K562 (cell line): ENCODE data around the gene PSORS1C1. TPM values are rescaled to one million over a fixed set of nuclear protein-coding genes. Genes with fewer than 3 reads are reported as not detected.

Source experiments
- ATAC-seq: fragments of 200-7000 bp; cut with Tn5 transposase; 3 replicates; pipeline ENCODE4 v1.9.1; 2020; ENCODE audit warnings: moderate library complexity
- BruUV-seq: library from RNA; stranded (reverse); fragments of 400-500 nt; replicated peaks from 2 replicates; lab custom pipeline; 2021; lab: Mats Ljungman, UMichigan
- CTCF ChIA-PET: fragments of 300-600 bp; formaldehyde crosslinking; extraction: SDS; loops from one replicate; lab custom pipeline; 2021; ENCODE audit warnings: low intra/inter-chr PET ratio; lab: Yijun Ruan, JAX
- POLR2A ChIA-PET: fragments of 300-600, 350-650 bp; sonication (Branson Sonifier 250); formaldehyde crosslinking; extraction: SDS; loops from one replicate; lab custom pipeline; 2021; ENCODE audit warnings: antibody characterized with exemption, inconsistent platforms; lab: Yijun Ruan, JAX
- DNase-seq, 4 experiments: peaks; one replicate each; pipeline versions ENCODE4 v3.0.0 to v3.0.0-alpha.2; 2011 to 2018; ENCODE audit warnings: low spot score in 3 of 4, mixed read lengths in 3 of 4; ENCODE audit errors: extremely low read depth in 1 of 4
- FAIRE-seq: peaks from 2 replicates; lab custom pipeline; 2011; peaks lifted over from hg19 to GRCh38; lab: Jason Lieb, UNC
- H2AFZ ChIP-seq: 2 replicates; pipeline ENCODE4 v1.6.0; 2011; ENCODE audit warnings: low read depth, low read length, control low read depth, inconsistent platforms
- H3K27ac ChIP-seq: fragments of 200-600 bp; 3 replicates; pipeline ENCODE4 v1.8.0; 2011; ENCODE audit warnings: low read depth, mild to moderate bottlenecking, control low read depth, inconsistent platforms, low read length, moderate library complexity, mixed read lengths; ENCODE audit errors: extremely low read depth
- H3K27me3 ChIP-seq, 2 experiments: fragments of 300-600 bp in 1 of 2; 2 replicates in 1 of 2; 3 replicates in 1 of 2; pipeline versions ENCODE4 v1.6.0 to v1.8.0; 2011; ENCODE audit warnings: inconsistent platforms in 2 of 2, low read length in 2 of 2, mild to moderate bottlenecking in 1 of 2, mixed read lengths in 1 of 2, moderate library complexity in 1 of 2; ENCODE audit not compliant: control insufficient read depth in 2 of 2, insufficient read depth in 2 of 2
- H3K36me3 ChIP-seq: fragments of 300-600 bp; 3 replicates; pipeline ENCODE4 v1.8.0; 2011; ENCODE audit warnings: mild to moderate bottlenecking, low read length, inconsistent platforms; ENCODE audit not compliant: control insufficient read depth, insufficient read depth
- H3K4me1 ChIP-seq, 2 experiments: fragments of 200-600 bp in 1 of 2; replicated peaks in 1 of 2; 2 replicates in 1 of 2; 3 replicates in 1 of 2; pipeline versions ENCODE4 v1.5.1 to v1.8.0; 2011; ENCODE audit warnings: inconsistent platforms in 2 of 2, low read length in 2 of 2, mild to moderate bottlenecking in 1 of 2, mixed read lengths in 1 of 2, moderate library complexity in 1 of 2; ENCODE audit not compliant: control insufficient read depth in 2 of 2, insufficient read depth in 2 of 2
- H3K4me2 ChIP-seq: 2 replicates; pipeline ENCODE4 v1.6.1; 2011; ENCODE audit warnings: low read length, control low read depth, inconsistent platforms, mixed read lengths; ENCODE audit not compliant: insufficient read depth
- H3K4me3 ChIP-seq: fragments of 200-600 bp; sonication (generic), shearing (Covaris generic); 2 replicates; pipeline ENCODE4 v1.5.1; 2016; ENCODE audit warnings: control low read depth, inconsistent platforms
- H3K79me2 ChIP-seq: fragments of 200-600 bp; 3 replicates; pipeline ENCODE4 v1.8.0; 2011; ENCODE audit warnings: low read length, inconsistent platforms; ENCODE audit not compliant: control insufficient read depth, insufficient read depth
- H3K9ac ChIP-seq, 2 experiments: 2 replicates each; pipeline versions ENCODE4 v1.6.0 to v1.6.1; 2011; ENCODE audit warnings: low read depth in 2 of 2, low read length in 2 of 2, control low read depth in 1 of 2, inconsistent platforms in 1 of 2, mild to moderate bottlenecking in 1 of 2, mixed read lengths in 1 of 2; ENCODE audit not compliant: insufficient read depth in 1 of 2
- H3K9me1 ChIP-seq: one replicate; pipeline ENCODE4 v1.6.0; 2011; ENCODE audit warnings: inconsistent platforms, mild to moderate bottlenecking, low read length, moderate library complexity; ENCODE audit not compliant: control insufficient read depth, insufficient read depth
- H3K9me3 ChIP-seq: replicated peaks from 2 replicates; pipeline ENCODE4 v1.5.1; 2011; ENCODE audit warnings: low read depth, low read length, inconsistent platforms; ENCODE audit not compliant: control insufficient read depth, insufficient read depth
- H4K20me1 ChIP-seq: replicated peaks from 2 replicates; pipeline ENCODE4 v1.6.1; 2011; ENCODE audit warnings: low read length, inconsistent platforms, mixed read lengths; ENCODE audit not compliant: control insufficient read depth, insufficient read depth
- ETV1 ChIP-seq: fragments of 450-650 bp; conservative IDR thresholded peaks from 2 replicates; pipeline ENCODE4 v1.6.1; 2016; ENCODE audit warnings: missing genetic modification characterization, control low read depth, low read depth, missing compliant biosample characterization
- KDM2B ChIP-seq: fragments of 250-450 bp; sonication (Bioruptor Pico); IDR thresholded peaks from 2 replicates; pipeline ENCODE4 v1.8.0; 2021; ENCODE audit warnings: mild to moderate bottlenecking, moderate library complexity
- KLF13 ChIP-seq: fragments of 450-650 bp; IDR thresholded peaks from 2 replicates; pipeline ENCODE4 v1.6.1; 2016; ENCODE audit warnings: missing genetic modification characterization, low read depth, mild to moderate bottlenecking, missing compliant biosample characterization, moderate library complexity, borderline replicate concordance
- NEUROD1 ChIP-seq: fragments of 150-350 bp; IDR thresholded peaks from 2 replicates; pipeline ENCODE4 v1.6.1; 2014; ENCODE audit warnings: borderline replicate concordance, low read length, low read depth; ENCODE audit not compliant: partially characterized antibody
- PPARD ChIP-seq: fragments of 250-450 bp; sonication (Bioruptor Pico); IDR thresholded peaks from 2 replicates; pipeline ENCODE4 v1.8.0; 2022; ENCODE audit warnings: inconsistent platforms, mild to moderate bottlenecking, moderate library complexity
- RAD21 ChIP-seq, 2 experiments: fragments of 250-450 bp in 1 of 2; fragments of 450-650 bp in 1 of 2; sonication (Bioruptor Pico) in 1 of 2; formaldehyde crosslinking in 1 of 2; IDR thresholded peaks in 1 of 2; conservative IDR thresholded peaks in 1 of 2; 2 replicates each; pipeline versions ENCODE4 v1.4.0 to v1.8.0; 2020 to 2022; ENCODE audit warnings: mild to moderate bottlenecking in 2 of 2, moderate library complexity in 1 of 2
- RB1 ChIP-seq: fragments of 450-650 bp; IDR thresholded peaks from 2 replicates; pipeline ENCODE4 v1.6.1; 2017; ENCODE audit warnings: low read depth, mild to moderate bottlenecking
- RFX1 ChIP-seq: fragments of 450-650 bp; IDR thresholded peaks from 2 replicates; pipeline ENCODE4 v1.6.1; 2016; ENCODE audit warnings: mild to moderate bottlenecking, moderate library complexity
- SP1 ChIP-seq: sonication (generic); formaldehyde crosslinking; IDR thresholded peaks from 2 replicates; pipeline ENCODE4 v1.8.1; 2022; ENCODE audit warnings: mild to moderate bottlenecking, missing genetic modification reagents
- TCF7 ChIP-seq: sonication (generic); IDR thresholded peaks from 2 replicates; pipeline ENCODE4 v1.6.1; 2016; ENCODE audit warnings: antibody characterized with exemption, borderline replicate concordance
- TEAD4 ChIP-seq, 2 experiments: sonication (generic) in 1 of 2; formaldehyde crosslinking in 1 of 2; IDR thresholded peaks; 2 replicates each; pipeline versions ENCODE4 v1.6.1 to v1.8.0; 2012 to 2022; ENCODE audit warnings: borderline replicate concordance in 1 of 2, inconsistent platforms in 1 of 2, low read length in 1 of 2, mild to moderate bottlenecking in 1 of 2, missing genetic modification reagents in 1 of 2
- ZBTB17 ChIP-seq: fragments of 450-650 bp; formaldehyde crosslinking; IDR thresholded peaks from 2 replicates; pipeline ENCODE4 v1.4.0; 2020; ENCODE audit warnings: mild to moderate bottlenecking
- WGBS: fragments of 100-300 bp; shearing (Covaris generic); methylation state at CpG from one replicate; pipeline ENCODE4 v1.1.6; 2016; ENCODE audit warnings: low coverage, mixed read lengths; ENCODE audit not compliant: insufficient coverage; ENCODE audit errors: missing lambda C conversion rate; 5-methylcytosine and 5-hydroxymethylcytosine counted together
- in situ Hi-C: fragments of 300-500 bp; cut with MboI; formaldehyde crosslinking; loops from 4 replicates; pipeline ENCODE4 v1.15.0; 2018; ENCODE audit warnings: inconsistent platforms, mixed read lengths
- intact Hi-C: fragments of 100-400 bp; cut with micrococcal nuclease; formaldehyde crosslinking; loops from 2 replicates; pipeline ENCODE4 v1.14.2; 2022
- polyA plus RNA-seq, 8 experiments: library from polyadenylated mRNA; depleted of rRNA in 4 of 8; stranded (reverse) in 5 of 8; unstranded in 3 of 8; fragments of >200 nt; fragmentation: Nextera tagmentation in 2 of 8; fragmentation: Illumina TruSeq in 1 of 8; extraction: Ambion mirVana in 2 of 8; extraction: Trizol in 1 of 8; gene quantifications; 2 replicates each; pipeline versions ENCODE4 v1.2.1 to v1.2.3, GENCODE V29; 2011 to 2014; ENCODE audit warnings: inconsistent platforms in 1 of 8, missing spikeins in 1 of 8
- total RNA-seq, 7 experiments: library from RNA; depleted of rRNA in 6 of 7; stranded (reverse); fragments of >200 nt in 6 of 7; fragmentation: Illumina TruSeq in 2 of 7; extraction: Trizol in 2 of 7; gene quantifications; 2 replicates each; pipeline versions ENCODE4 v1.2.1 to v1.2.3, GENCODE V29; 2011 to 2021; ENCODE audit warnings: low replicate concordance in 1 of 7
- TF ChIP-seq, protein P1 (sequence below): fragments of 450-650 bp; IDR thresholded peaks from 2 replicates; pipeline ENCODE4 v1.6.1; 2018; ENCODE audit not compliant: partially characterized antibody
- TF ChIP-seq, protein P2 (sequence below): sonication (generic); formaldehyde crosslinking; IDR thresholded peaks from 2 replicates; pipeline ENCODE4 v1.8.1; 2023; ENCODE audit warnings: mild to moderate bottlenecking, missing genetic modification reagents

Gene PSORS1C1
- total and polyA plus RNA-seq, 9 of the 15 experiments (the other 6 are each of a cell fraction or from before 2014, with no cell fraction given) = 0.11 TPM; not detected in 8

DNA sequence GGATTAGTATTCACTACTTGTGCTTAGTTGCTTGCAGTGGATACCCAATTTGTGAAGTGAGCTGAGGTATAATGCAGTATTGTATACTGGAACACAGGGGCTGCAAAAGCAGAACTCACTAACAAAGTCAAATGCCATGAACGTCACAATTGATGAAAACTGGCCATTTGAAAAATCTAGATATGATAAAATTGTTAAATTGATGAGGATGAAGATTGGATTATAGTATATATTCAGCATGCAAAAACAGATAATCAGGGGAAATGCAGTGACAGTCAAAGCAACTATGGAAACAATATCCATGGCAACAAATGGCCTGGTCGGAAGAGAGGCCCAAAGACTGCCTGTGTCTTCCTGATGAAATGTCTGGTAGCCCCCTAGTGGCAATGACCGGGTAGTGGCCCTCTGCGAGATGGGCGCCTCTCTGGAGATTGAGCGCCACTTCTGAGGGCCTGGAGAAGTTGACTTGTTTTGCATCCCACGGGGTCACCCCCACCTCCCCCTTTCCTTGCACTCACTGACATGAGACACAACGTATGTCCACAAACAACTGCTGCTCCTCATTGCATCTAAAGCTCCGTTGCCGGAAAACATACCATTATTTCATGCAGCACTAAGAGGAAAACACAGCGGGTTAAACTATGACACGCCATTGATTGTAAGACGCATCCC is 45.8 kb upstream of the PSORS1C1 start:
- H3K9ac ChIP-seq = no peak overlapping the region
- H2AFZ ChIP-seq = peak overlapping the region; percentile 60; the same call in 1 of the 2 replicates
- DNase-seq = peak; percentile 84 to 87 (median 85)
- H3K4me3 ChIP-seq = no peak overlapping the region
- no peaks in the 10 kb centered on the region for H3K79me2 ChIP-seq
- H3K27ac ChIP-seq = no peak overlapping the region
- FAIRE-seq = peak; percentile 89
- H3K9me1 ChIP-seq = no peaks in the 10 kb centered on the region
- ChIA-PET CTCF (interaction anchor here (0.9 to 3.5 kb wide), 5 partner anchors 12 to 241 kb away, joined by 3 to 26 read pairs (median 4); no protein-coding TSS in a partner anchor), POLR2A (interaction anchor here (0.7 to 1.1 kb wide), 2 partner anchors 12 to 453 kb away, joined by 3 read pairs; no protein-coding TSS in a partner anchor)
- in situ Hi-C loops (no loop called here), intact Hi-C loops (loop anchor here (1.0 kb wide), 1 partner anchor 154 kb away; no protein-coding TSS in a partner anchor)
- BruUV-seq = no TSS peak
- H3K9me3 ChIP-seq = no peaks in the 10 kb centered on the region
- ATAC-seq = peak; percentile 99
- no peak overlapping the region for H3K4me2 ChIP-seq
- WGBS = 31% methylated on average over 13 of the region's 13 CpGs
- H4K20me1 ChIP-seq = no peaks in the 10 kb centered on the region
- peaks cover 0 to 6% of the 10 kb centered on the region in 2 experiments; a peak in 2 of 5 replicates for H3K27me3 ChIP-seq
- peaks cover 0 to 3% of the 10 kb centered on the region in 2 experiments; a peak in 2 of 5 replicates for H3K4me1 ChIP-seq
- H3K36me3 ChIP-seq = no peaks in the 10 kb centered on the region
- TF ChIP-seq KDM2B (CRISPR knock-in tag) = no peak
- TF ChIP-seq, protein P1, sequence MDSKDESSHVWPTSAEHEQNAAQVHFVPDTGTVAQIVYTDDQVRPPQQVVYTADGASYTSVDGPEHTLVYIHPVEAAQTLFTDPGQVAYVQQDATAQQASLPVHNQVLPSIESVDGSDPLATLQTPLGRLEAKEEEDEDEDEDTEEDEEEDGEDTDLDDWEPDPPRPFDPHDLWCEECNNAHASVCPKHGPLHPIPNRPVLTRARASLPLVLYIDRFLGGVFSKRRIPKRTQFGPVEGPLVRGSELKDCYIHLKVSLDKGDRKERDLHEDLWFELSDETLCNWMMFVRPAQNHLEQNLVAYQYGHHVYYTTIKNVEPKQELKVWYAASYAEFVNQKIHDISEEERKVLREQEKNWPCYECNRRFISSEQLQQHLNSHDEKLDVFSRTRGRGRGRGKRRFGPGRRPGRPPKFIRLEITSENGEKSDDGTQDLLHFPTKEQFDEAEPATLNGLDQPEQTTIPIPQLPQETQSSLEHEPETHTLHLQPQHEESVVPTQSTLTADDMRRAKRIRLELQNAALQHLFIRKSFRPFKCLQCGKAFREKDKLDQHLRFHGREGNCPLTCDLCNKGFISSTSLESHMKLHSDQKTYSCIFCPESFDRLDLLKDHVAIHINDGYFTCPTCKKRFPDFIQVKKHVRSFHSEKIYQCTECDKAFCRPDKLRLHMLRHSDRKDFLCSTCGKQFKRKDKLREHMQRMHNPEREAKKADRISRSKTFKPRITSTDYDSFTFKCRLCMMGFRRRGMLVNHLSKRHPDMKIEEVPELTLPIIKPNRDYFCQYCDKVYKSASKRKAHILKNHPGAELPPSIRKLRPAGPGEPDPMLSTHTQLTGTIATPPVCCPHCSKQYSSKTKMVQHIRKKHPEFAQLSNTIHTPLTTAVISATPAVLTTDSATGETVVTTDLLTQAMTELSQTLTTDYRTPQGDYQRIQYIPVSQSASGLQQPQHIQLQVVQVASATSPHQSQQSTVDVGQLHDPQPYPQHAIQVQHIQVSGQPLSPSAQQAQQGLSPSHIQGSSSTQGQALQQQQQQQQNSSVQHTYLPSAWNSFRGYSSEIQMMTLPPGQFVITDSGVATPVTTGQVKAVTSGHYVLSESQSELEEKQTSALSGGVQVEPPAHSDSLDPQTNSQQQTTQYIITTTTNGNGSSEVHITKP = peak; percentile 12
- 0 out of 2 replicates have a peak, but pooled peaks have one; percentile 36 for TF ChIP-seq TCF7
- TF ChIP-seq RFX1 = peak; percentile 96
- TF ChIP-seq PPARD = no peak
- TF ChIP-seq TEAD4 (IDR thresholded peaks at IDR 0.05; ENCODE audit: low read length) = peak; percentile 25; the same call in 1 of the 2 replicates
- no peak for TF ChIP-seq TEAD4 (CRISPR knock-in tag; IDR thresholded peaks at IDR 0.05; ENCODE audit: borderline replicate concordance)
- 0 out of 2 replicates have a peak, but pooled peaks have one; percentile 24 for TF ChIP-seq SP1
- TF ChIP-seq ETV1 = peak; percentile 43
- peak; percentile 57 to 79 for TF ChIP-seq RAD21 (CRISPR knock-in tag; conservative IDR thresholded peaks at IDR 0.05 in 1 of 2, IDR thresholded peaks at IDR 0.05 in 1 of 2)
- peak; percentile 83; the same call in 1 of the 2 replicates for TF ChIP-seq RB1
- TF ChIP-seq ZBTB17 (CRISPR knock-in tag) = no peak
- TF ChIP-seq, protein P2, sequence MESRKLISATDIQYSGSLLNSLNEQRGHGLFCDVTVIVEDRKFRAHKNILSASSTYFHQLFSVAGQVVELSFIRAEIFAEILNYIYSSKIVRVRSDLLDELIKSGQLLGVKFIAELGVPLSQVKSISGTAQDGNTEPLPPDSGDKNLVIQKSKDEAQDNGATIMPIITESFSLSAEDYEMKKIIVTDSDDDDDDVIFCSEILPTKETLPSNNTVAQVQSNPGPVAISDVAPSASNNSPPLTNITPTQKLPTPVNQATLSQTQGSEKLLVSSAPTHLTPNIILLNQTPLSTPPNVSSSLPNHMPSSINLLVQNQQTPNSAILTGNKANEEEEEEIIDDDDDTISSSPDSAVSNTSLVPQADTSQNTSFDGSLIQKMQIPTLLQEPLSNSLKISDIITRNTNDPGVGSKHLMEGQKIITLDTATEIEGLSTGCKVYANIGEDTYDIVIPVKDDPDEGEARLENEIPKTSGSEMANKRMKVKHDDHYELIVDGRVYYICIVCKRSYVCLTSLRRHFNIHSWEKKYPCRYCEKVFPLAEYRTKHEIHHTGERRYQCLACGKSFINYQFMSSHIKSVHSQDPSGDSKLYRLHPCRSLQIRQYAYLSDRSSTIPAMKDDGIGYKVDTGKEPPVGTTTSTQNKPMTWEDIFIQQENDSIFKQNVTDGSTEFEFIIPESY = peak; percentile 82
- TF ChIP-seq KLF13 = 0 out of 2 replicates have a peak, but pooled peaks have one; percentile 7
- TF ChIP-seq NEUROD1 = peak; percentile 39
